Measurements from ENCODE around the gene XPR1. TPM values are rescaled to one million over a fixed set of nuclear protein-coding genes. Genes with fewer than 3 reads are reported as not detected.

XPR1 gene
- total RNA-seq, 1 donor from 2014 or later = 35.2 TPM

GRCh38 chr1:180916012-180916770 lies 284.4 kb downstream of the XPR1 start:
- no peak overlapping the region for H3K4me3 ChIP-seq (ENCODE audit: insufficient read depth, low read depth, low read length)
- H3K27me3 ChIP-seq (ENCODE audit: insufficient read depth, low read length) = no peaks in the 10 kb centered on the region
- H3K27ac ChIP-seq (ENCODE audit: low read depth, low read length) = no peak overlapping the region
- H3K9me3 Mint-ChIP-seq (ENCODE audit: unreplicated experiment) = no peaks in the 10 kb centered on the region
- H3K9me3 ChIP-seq (ENCODE audit: insufficient read depth, low read depth, low read length) = no peaks in the 10 kb centered on the region
- FAIRE-seq (no peak), DNase-seq (ENCODE audit: low read depth) (no peak)
- peaks cover 4% of the 10 kb centered on the region for H3K36me3 Mint-ChIP-seq (ENCODE audit: low read depth, unreplicated experiment)
- no peak overlapping the region for H3K4me3 Mint-ChIP-seq (ENCODE audit: unreplicated experiment)
- H2AFZ ChIP-seq (ENCODE audit: low read depth, low read length) = no peak overlapping the region
- H4K20me1 ChIP-seq (ENCODE audit: insufficient read depth, low read length) = no peaks in the 10 kb centered on the region
- H3K79me2 ChIP-seq (ENCODE audit: insufficient read depth, low read length) = no peaks in the 10 kb centered on the region
- H3K4me2 ChIP-seq (ENCODE audit: low read length) = no peak overlapping the region
- H3K36me3 ChIP-seq (ENCODE audit: insufficient read depth, low read length) = no peaks in the 10 kb centered on the region
- no peak overlapping the region for H3K9ac ChIP-seq (ENCODE audit: low read length)
- TF ChIP-seq CTCF (IDR thresholded peaks at IDR 0.05; ENCODE audit: insufficient read depth, low read depth, low read length) (no peak), EZH2 (IDR thresholded peaks at IDR 0.05; ENCODE audit: insufficient read depth, low read length) (no peak)
- no peak overlapping the region for H3K27ac Mint-ChIP-seq (ENCODE audit: unreplicated experiment)
- H3K27me3 Mint-ChIP-seq (ENCODE audit: low read depth, unreplicated experiment) = peaks cover 45% of the 10 kb centered on the region
- H3K4me1 Mint-ChIP-seq (ENCODE audit: low read depth, unreplicated experiment) = no peaks in the 10 kb centered on the region
- peaks cover 8% of the 10 kb centered on the region for H3K4me1 ChIP-seq (ENCODE audit: insufficient read depth, low read length)

GRCh38 chr1:180916771-180917170 lies 284.9 kb downstream of the XPR1 start:
- Mint-ChIP-seq H3K27ac (ENCODE audit: unreplicated experiment) (no peak overlapping the region), H3K4me1 (ENCODE audit: low read depth, unreplicated experiment) (no peaks in the 10 kb centered on the region), H3K27me3 (ENCODE audit: low read depth, unreplicated experiment) (peaks cover 39% of the 10 kb centered on the region), H3K9me3 (ENCODE audit: unreplicated experiment) (no peaks in the 10 kb centered on the region), H3K36me3 (ENCODE audit: low read depth, unreplicated experiment) (peaks cover 4% of the 10 kb centered on the region), H3K4me3 (ENCODE audit: unreplicated experiment) (no peak overlapping the region)
- no peaks in the 10 kb centered on the region for H3K9me3 ChIP-seq (ENCODE audit: insufficient read depth, low read depth, low read length)
- H3K27me3 ChIP-seq (ENCODE audit: insufficient read depth, low read length) = no peaks in the 10 kb centered on the region
- H3K9ac ChIP-seq (ENCODE audit: low read length) = no peak overlapping the region
- TF ChIP-seq EZH2 (IDR thresholded peaks at IDR 0.05; ENCODE audit: insufficient read depth, low read length) = no peak
- TF ChIP-seq CTCF (IDR thresholded peaks at IDR 0.05; ENCODE audit: insufficient read depth, low read depth, low read length) = no peak
- H3K4me1 ChIP-seq (ENCODE audit: insufficient read depth, low read length) = peaks cover 5% of the 10 kb centered on the region
- no peak overlapping the region for H3K27ac ChIP-seq (ENCODE audit: low read depth, low read length)
- no peak overlapping the region for H2AFZ ChIP-seq (ENCODE audit: low read depth, low read length)
- H3K36me3 ChIP-seq (ENCODE audit: insufficient read depth, low read length) = no peaks in the 10 kb centered on the region
- H3K79me2 ChIP-seq (ENCODE audit: insufficient read depth, low read length) = no peaks in the 10 kb centered on the region
- no peak for DNase-seq (ENCODE audit: low read depth)
- H3K4me2 ChIP-seq (ENCODE audit: low read length) = no peak overlapping the region
- no peak overlapping the region for H3K4me3 ChIP-seq (ENCODE audit: insufficient read depth, low read depth, low read length)
- FAIRE-seq = no peak
- no peaks in the 10 kb centered on the region for H4K20me1 ChIP-seq (ENCODE audit: insufficient read depth, low read length)
